Measurements from ENCODE around the gene BHLHE23.

GRCh38 chr20:62989201-62989601 is 17.6 kb downstream of the BHLHE23 start:
- TF ChIP-seq EP300 (IDR thresholded peaks at IDR 0.05; ENCODE audit: borderline replicate concordance in 1 of 2, low read depth in 1 of 2, low read length in 1 of 2) = no peak
- no peak for TF ChIP-seq TCF12 (IDR thresholded peaks at IDR 0.05)
- TF ChIP-seq RFX5 (IDR thresholded peaks at IDR 0.05; ENCODE audit: low read length) = no peak
- no peak for TF ChIP-seq RXRA (IDR thresholded peaks at IDR 0.05; ENCODE audit: borderline replicate concordance, low read depth)
- no peak for TF ChIP-seq RCOR1 (IDR thresholded peaks at IDR 0.05; ENCODE audit: low read length)
- no peak for TF ChIP-seq CTCF (IDR thresholded peaks at IDR 0.05)
- no peak for TF ChIP-seq SMC3 (IDR thresholded peaks at IDR 0.05; ENCODE audit: low read depth, low read length)
- TF ChIP-seq RAD21 (IDR thresholded peaks at IDR 0.05; ENCODE audit: low read length) = no peak
- TF ChIP-seq MAX (IDR thresholded peaks at IDR 0.05; ENCODE audit: low read depth) = no peak
- TF ChIP-seq REST (IDR thresholded peaks at IDR 0.05; ENCODE audit: low read depth, low read length) = no peak
- TF ChIP-seq NRF1 (IDR thresholded peaks at IDR 0.05; ENCODE audit: low read depth, low read length) = no peak

Data from SK-N-SH (cell line).